ENCODE data around the gene ADCYAP1.
"Not testable (repeated sequence)": the region's sequence is repeated elsewhere in the genome, so short reads cannot be mapped to it uniquely, and the experiment has no call there.

ADCYAP1 gene

DNA sequence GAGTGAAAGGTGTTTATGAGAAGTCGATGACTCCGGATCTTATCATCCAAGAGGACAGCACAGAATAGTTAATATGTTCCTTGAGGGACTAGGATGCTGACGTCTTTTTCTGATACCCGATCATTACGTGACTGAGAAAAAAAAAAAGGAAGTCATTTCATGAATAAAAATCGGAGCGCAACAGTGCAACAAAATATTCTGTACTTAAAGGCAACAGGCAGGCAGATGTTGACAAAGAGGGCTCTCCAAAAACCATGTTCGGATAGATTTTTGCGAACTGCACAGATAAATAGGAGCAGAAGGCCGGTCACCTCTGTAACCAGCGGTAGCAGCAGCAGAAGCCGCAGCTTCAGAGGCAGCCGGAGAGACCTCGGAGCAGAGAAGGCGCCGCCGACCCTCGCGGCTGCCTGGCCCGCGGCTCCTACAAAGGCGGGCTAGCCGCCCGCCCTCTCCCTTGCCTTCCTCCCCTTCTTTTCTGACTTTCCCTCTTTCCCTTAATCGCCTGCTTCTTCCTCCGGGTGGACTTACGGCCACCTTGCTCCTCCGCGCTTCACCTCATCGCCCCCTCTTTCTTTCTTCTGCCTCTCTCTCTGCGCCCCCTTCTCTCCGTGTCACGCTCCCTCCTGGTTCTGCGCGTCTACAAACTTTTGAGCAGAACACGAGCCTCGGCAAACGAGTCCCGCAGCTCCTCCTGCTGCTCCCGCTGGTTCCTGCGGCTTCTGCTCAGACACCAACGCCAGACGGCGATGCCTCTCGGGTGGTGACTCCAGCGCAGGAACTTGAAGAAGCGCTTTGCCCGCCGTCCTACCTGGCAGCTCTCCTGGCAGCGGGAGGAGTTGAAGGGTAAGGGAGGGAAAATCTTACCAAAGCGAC is at the start of gene ADCYAP1:
Gene ADCYAP1, plus strand, starts transcription at position 654 of the 873 bp plus-strand sequence. CDS start 516 bp downstream, outside the sequence.
- DNase-seq (ENCODE audit: low read depth), result no peak
- H3K4me3 ChIP-seq (ENCODE audit: low read depth, low read length), result no peak within 1 kb of the TSS

DNA sequence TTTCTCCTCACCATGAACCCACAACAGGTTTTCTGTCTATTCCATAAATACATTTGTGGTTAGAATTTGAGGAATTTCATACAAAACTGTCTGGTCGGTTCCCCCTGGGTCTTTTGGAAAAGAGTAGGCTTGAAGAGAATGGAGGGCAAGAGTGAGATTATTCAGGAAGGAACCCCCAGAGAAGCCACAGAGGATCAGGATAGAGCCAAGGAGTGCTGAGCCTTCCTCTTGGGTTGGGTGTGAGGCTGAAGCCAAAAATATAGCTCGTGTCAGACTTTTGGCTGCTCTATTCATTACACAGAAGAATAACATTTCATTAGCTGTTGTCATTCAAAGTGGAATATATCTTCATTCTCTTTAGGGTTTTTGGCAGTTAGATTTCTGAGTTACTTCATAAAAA is 46.7 kb upstream of the ADCYAP1 start:
- no peak for DNase-seq (ENCODE audit: low read depth)
- no peak overlapping the region for H3K4me3 ChIP-seq (ENCODE audit: low read depth, low read length)

DNA sequence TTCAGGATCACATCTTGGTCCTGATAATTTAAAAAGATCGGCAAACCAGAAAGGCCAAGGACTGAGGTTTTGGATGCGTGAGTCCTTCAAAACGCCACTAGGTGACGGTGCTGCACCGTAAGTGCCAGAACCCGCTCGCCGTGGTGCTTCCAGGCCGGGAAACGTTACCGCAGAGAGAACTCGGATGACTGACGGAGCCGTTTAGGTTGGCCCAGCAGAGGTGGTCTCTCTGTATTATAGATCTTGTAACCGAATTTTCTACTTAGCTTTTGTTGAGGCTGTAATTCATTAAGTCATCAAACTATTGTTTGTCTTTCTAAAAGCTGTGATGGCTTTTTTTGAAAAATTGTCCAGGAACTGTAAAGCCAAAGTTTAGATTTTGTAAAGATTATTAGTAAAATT is 39.8 kb upstream of the ADCYAP1 start:
- peak; percentile 34 for DNase-seq (ENCODE audit: low read depth)
- no peak overlapping the region for H3K4me3 ChIP-seq (ENCODE audit: low read depth, low read length)

DNA sequence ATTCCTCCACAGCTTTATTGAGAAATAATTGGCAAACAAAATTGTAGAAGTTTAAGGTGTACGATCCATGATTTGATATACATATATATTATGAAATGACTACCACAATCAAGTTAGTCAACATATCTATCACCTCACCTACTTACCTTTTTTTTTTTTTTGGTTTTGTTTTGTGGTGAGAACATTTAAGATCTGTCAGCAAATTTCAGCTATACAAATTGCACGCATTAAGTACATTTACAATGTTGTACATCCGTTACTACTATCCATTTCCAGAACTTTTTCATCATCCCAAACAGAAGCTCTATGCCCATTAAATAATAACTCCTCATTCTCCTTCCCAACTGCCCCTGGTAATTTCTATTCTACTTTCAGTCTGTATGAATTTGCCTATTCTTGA is 37.4 kb upstream of the ADCYAP1 start:
- no peak overlapping the region for H3K4me3 ChIP-seq (ENCODE audit: low read depth, low read length)
- no peak for DNase-seq (ENCODE audit: low read depth)

DNA sequence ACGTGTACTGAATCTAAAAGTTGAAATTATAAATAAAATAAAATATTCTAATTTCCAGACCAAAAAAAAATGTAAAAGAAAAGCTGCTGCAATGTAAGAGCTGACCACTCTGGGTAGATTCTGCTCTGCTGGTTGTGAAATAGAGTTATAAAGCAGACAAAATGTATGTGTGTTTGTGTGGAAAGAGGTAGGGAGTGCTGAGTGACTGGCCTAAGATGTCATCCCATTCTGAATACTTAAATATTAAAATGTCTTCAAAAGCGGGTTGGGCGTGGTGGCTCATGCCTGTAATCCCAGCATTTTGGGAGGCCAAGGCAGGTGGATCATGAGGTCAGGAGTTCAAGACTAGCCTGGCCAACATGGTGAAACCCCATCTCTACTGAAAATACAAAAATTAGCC is 31.2 kb upstream of the ADCYAP1 start:
- not testable (repeated sequence) for DNase-seq (ENCODE audit: low read depth); H3K4me3 ChIP-seq (ENCODE audit: low read depth, low read length)

DNA sequence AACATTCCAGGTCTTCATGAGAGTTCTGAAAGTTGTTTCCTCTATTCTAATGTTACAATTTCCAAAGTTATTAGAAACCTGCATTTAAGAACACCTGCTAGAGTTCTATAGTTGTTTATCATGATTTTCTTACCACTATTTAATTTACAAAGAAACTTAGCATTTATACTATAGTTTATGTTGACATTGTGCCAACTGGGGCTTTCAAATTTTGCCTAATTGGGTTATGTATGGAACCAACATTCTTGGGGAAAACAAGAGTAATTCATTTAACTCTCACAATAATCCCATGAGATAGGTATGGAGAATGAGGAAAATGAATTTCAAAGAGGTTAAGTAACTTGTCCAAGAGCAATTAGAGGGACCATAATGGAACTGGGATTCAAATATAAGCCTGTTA is 28.8 kb upstream of the ADCYAP1 start:
- H3K4me3 ChIP-seq (ENCODE audit: low read depth, low read length), result no peak overlapping the region
- DNase-seq (ENCODE audit: low read depth), result no peak

DNA sequence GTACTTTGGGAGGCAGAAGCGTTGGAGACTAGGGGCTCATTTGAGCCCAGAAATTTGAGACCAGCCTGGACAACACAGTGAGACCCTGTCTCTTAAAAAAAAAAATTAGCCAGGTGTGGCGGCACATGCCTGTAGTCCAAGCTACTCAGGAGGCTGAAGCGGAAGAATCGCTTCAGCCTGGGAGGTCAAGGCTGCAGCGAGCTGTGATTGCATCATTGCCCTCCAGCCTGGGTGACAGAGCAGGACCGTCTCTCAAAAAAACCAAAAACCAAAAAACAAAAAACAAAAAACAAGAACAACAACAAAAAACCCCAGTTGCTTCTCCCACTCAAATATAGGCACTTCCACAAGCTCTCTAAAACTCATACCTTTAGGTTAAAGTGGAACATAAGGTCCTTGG is 27.4 kb upstream of the ADCYAP1 start:
- no peak overlapping the region for H3K4me3 ChIP-seq (ENCODE audit: low read depth, low read length)
- no peak for DNase-seq (ENCODE audit: low read depth)

DNA sequence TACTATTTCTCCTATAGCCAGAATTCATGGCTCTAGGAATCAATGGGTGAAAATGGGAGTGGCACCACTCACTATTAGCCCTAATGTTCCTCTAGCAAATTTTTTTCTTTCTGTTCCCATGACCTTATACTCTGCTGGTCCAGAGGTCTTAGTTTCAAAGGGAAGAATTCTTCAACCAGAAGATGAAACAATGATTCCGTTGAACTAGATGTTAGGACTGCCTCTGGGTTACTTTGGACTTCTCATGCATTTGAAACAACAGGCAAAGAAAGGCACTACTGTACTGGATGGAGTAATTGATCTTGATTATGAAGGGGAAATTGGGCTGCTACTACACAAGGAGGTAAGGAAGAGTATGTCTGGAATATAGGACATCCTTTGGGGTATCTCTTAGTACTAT is 18.6 kb upstream of the ADCYAP1 start:
- no peak overlapping the region for H3K4me3 ChIP-seq (ENCODE audit: low read depth, low read length)
- no peak for DNase-seq (ENCODE audit: low read depth)

DNA sequence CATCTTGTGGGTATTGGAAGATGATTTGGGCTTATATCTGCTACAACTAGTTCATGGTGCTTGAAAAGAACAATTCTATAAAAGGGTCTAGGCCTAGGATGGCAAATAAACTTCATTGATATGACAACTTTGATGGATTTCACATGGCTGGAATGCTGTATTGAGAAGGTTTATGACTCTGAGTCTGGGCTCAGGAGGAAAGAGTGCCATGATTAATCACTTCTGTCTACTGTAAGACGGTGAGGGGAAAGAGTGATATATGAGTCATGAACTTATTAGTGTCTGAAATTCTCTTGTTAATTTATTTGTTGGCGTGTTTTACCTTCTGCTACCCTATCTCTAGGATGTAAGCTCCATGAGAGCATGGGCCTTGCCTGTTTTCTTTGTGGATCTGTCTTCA is 17.0 kb upstream of the ADCYAP1 start:
- no peak overlapping the region for H3K4me3 ChIP-seq (ENCODE audit: low read depth, low read length)
- no peak for DNase-seq (ENCODE audit: low read depth)

DNA sequence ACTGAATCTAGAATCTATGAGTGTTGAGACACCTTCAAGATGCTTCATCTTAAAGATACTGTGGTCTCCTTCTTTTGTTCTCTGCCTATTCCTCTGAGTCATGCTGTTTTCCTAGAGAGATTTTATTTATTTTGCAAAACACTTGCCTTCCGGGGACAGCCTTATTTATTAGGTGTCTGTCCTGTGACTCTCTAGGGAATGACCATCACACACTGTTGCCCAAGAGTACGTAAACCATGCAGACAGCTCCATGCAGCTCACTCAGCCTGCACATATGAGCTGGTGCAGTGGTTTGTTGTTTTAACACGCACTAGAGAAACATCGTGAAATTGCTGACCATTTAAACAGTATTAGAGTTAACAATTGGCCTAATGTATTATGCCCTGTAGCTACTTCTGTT is 12.4 kb upstream of the ADCYAP1 start:
- no peak overlapping the region for H3K4me3 ChIP-seq (ENCODE audit: low read depth, low read length)
- DNase-seq (ENCODE audit: low read depth), result no peak

DNA sequence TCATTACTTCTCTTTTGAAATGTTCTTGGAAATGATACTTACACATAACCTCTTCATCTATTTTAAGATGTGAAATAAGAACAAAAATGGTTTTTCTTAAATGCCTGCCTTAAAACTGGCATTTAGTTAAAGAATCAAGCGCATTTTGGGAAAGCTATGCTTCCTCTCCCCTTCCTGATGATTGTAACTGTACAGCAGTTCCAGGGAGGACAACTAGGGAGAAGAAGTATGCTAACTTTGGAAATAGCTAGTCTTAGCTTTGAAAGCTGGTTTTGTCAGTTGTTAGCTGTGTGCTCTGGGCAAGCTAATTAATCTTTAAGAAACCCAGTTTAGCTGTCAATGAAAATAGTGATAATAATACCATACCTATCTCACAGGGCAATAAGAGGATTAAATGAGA is 8.4 kb upstream of the ADCYAP1 start:
- H3K4me3 ChIP-seq (ENCODE audit: low read depth, low read length), result no peak overlapping the region
- DNase-seq (ENCODE audit: low read depth), result no peak

DNA sequence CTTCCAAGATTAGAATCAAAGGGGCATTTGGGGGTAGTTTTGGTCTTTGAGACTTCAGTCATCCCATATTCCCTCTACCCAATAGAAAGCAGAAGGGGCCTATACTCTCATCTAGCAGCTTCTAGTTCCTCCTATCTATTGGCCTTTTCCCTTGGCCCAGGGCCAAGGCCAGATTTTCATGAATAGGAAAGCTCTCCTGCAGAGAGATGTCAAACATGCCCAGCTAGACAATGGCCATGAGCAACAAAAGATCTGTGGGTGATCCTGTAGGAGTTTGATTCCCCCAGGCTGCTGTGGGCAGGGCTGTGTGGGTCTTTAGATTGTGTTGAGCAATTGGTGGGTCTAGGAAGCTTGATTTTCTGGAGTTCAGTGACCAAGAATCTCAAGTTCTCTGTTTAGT is 2.9 kb upstream of the ADCYAP1 start:
- DNase-seq (ENCODE audit: low read depth), result no peak
- H3K4me3 ChIP-seq (ENCODE audit: low read depth, low read length), result no peak overlapping the region

DNA sequence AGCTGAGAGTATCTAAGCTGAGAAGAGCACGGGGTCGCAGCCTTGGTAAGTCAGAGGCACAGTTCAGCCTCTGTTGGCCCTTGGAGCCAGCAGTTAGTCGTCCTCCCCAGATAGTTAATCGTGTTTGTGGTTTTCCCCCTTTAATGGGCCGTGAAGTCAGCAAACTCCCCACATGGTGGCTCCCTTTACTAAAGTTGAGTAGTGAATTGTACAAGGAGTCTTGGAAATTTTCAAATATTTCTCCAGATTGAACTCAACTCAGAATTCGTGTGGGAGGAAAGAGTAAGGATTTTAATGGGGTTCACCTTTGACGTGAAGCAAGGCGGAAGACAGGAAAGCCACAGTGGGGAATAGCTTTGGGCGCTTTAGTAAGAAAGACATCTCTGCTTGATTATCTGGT is 2.4 kb upstream of the ADCYAP1 start:
- H3K4me3 ChIP-seq (ENCODE audit: low read depth, low read length), result no peak overlapping the region
- no peak for DNase-seq (ENCODE audit: low read depth)

DNA sequence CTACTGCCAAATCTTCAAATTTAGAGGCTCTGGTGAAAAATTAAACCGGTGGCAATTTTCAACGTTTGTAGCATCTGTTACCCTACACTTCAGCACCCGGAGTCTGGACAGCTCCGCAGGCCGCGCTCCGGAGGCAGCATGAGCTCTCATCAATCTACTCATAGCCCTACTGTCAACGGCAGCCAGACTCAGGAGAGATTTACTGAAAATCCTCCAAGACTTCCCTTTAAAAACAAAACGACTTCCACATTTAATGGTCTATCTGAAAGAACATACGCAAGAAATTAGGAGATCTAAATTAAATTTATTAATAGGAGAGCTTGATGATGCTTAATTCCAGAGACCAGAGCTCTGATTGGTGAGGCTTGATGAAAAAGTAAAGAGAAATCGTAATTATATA is 970 bp upstream of the ADCYAP1 start:
- no peak overlapping the region for H3K4me3 ChIP-seq (ENCODE audit: low read depth, low read length)
- no peak for DNase-seq (ENCODE audit: low read depth)

DNA sequence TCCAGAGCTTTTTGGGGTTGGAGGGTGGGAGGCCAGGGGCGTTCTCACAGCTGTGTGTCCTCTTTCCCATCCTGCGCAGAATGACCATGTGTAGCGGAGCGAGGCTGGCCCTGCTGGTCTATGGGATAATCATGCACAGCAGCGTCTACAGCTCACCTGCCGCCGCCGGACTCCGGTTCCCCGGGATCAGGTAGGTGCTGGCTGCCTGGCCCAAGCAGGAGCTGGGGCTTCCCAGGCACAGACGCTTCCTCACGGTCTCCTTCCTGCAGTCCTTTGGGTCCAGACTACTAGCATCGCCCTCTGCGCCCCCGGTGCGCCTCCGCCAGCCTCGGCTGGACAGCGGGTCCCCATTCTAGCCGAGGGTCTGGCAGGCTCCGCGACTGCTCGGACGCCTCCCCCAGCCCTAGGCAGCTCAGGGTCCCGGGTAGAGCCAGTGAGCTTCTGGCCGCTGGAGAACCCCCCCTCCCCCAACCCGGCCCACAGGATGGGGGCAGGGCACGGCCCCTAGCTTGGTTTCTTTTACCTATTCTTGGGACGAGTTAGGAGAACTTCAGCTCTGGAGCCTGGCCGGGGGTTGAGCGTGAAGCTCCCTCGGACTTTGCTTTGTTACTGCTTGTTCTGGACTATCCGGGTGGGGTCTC is 756 bp downstream of the ADCYAP1 start:
- H3K4me3 ChIP-seq (ENCODE audit: low read depth, low read length), result no peak overlapping the region
- no peak for DNase-seq (ENCODE audit: low read depth)

DNA sequence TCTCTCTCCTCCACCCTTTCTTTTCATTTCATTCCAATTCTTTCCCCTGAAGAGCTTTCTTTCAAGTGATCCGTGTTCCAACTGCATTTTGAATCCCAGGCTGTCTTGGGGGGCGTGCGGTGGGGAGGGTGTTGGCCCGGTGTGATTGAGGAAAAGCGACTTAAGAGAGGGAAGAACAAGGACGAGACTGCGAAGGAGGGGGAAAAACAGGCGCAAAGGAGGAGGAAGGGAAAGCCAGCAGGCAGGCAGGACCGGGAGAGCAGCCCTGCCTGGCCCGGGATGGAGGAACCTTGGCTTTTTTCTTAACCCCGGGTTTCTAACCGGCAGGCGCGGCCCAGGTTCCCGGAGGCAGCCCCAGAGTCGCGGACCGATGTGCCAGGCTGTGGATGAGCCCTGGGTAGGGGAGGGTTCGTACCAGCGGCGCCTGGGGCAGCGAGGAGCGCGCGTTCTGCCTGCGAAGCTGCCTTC is 1.3 kb downstream of the ADCYAP1 start:
- no peak overlapping the region for H3K4me3 ChIP-seq (ENCODE audit: low read depth, low read length)
- DNase-seq (ENCODE audit: low read depth), result no peak

DNA sequence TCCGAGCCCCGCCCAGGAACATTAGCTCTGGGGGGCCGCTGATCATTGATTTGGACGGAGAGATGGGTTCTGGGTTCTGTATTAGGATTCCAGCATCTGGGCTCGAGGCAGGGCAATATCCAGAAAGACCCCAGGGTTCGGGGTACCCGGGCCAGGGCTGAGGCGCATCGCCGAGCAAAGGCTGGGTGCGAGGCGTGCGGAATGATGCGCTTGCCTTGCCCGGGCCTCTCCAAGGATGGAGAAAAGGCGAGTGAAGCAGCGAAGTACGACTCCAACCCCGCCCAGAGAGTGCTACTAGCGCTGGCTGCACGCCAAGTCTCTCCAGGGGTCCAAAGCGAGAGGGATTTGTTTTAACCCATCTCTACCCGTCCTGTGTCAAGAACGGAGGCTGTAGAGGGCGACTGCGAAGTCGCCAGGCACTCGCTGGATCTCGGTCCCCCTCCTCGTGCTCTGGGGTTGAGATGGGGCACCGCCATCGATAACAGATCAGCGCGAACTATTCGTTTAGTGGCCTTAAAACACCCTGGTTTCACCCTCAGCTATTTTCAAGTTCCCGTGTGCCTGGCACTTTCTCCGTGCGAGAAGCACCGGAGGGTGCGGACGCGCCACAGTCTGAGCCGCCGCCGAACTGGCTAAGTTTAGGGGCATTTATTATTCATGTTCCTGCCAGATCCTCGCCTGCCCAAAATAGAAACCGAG is 1.9 kb downstream of the ADCYAP1 start:
- no peak overlapping the region for H3K4me3 ChIP-seq (ENCODE audit: low read depth, low read length)
- DNase-seq (ENCODE audit: low read depth), result no peak

DNA sequence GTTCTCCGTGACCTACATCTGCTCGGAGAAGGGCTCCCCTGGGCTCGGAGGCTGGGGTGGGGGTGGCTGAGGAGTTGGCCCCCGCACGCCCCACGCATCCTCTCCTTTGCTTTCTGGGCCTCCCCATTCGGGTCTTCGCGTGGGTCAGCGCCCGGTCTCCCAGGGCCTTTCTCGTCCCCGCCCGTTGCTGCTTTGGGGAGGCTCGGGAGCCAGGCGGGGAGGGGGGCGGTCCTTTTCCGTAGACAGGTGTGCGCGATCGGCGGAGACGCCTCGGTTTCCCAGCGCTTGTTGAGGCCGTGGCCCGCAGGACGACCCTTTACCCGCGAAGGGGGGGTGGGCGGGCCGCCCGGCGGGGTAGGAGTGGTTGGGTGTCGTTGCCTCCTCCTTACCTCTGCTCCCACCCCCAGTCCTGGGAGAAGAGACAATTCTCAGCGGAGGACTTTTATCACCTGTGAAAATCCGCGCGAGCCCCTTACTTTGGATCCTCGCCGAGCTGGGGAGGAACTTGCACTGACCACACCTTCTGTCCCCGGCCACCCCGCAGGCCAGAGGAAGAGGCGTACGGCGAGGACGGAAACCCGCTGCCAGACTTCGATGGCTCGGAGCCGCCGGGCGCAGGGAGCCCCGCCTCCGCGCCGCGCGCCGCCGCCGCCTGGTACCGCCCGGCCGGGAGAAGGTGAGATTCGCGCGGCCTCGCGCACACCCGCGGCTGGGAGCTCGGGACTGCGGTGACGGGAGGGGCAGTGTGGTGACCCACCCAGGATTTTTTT is 2.6 kb downstream of the ADCYAP1 start:
- peak overlapping the region; percentile 27 for H3K4me3 ChIP-seq (ENCODE audit: low read depth, low read length)

DNA sequence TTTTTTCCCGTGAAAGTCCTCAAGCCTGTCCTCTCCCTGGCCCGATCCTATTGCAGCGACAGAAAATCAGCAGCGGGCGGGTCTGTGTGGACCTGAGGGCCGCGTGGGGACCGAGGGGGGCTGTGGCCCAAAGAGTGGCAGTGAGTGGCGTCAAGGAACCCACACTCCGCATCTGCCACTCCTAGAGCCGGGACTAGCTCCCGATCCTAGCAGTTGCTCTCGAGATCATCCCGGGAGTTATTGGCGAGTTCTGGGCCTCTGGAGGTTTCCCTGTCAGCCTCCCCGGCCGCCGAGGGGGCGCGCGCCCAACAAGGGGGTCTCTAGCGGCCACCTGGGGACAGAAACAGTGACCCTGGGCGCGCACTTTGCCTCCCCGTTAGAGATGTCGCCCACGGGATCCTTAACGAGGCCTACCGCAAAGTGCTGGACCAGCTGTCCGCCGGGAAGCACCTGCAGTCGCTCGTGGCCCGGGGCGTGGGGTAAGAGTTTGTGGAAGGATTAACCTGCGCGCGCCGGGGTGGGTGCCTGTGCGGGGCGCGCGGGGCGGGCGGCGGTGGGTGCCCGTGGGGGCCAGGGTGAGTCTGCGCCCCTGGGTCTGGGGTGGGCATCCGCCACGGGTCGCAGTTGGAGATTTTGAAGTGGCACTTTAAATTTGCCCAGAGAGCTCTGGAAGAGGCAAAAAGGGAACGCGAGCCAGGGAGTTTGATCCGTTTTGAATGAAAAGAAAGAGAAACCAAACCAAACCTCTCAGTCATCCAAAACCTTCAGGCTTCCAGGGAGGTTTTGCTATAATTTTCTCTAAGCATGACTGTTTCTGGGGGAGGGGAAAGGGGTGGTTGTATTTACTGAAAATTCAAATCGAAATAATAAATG is 3.5 kb downstream of the ADCYAP1 start:
- H3K4me3 ChIP-seq (ENCODE audit: low read depth, low read length), result peak overlapping the region; percentile 27
- no peak for DNase-seq (ENCODE audit: low read depth)

More for the DNA sequence above, 2.6 kb downstream of the ADCYAP1 start:
- no peak for DNase-seq (ENCODE audit: low read depth)
